SJSA1 (cell line): Measurements from ENCODE around the gene GPX5. TPM values are rescaled to one million over a fixed set of nuclear protein-coding genes. Genes with fewer than 3 reads are reported as not detected.
"Not testable (repeated sequence)": the region's sequence is repeated elsewhere in the genome, so short reads cannot be mapped to it uniquely, and the experiment has no call there.

ENCODE experiments used
- DNase-seq, 2 experiments: peaks; one replicate each; pipeline ENCODE4 v3.0.0-alpha.2; 2015 to 2020; ENCODE audit warnings: low spot score in 2 of 2, low read depth in 1 of 2
- H3K27ac ChIP-seq: fragments of 250-450 bp; sonication (Bioruptor Pico); 2 replicates; pipeline ENCODE4 v1.5.1; 2020; ENCODE audit warnings: mild to moderate bottlenecking, moderate library complexity
- H3K27me3 ChIP-seq: fragments of 250-450 bp; sonication (Bioruptor Pico); replicated peaks from 2 replicates; pipeline ENCODE4 v1.5.1; 2020; ENCODE audit warnings: mild to moderate bottlenecking, moderate library complexity
- H3K36me3 ChIP-seq: fragments of 250-450 bp; sonication (Bioruptor Pico); 2 replicates; pipeline ENCODE4 v1.5.1; 2020; ENCODE audit warnings: mild to moderate bottlenecking
- H3K4me1 ChIP-seq: fragments of 250-450 bp; sonication (Bioruptor Pico); replicated peaks from 2 replicates; pipeline ENCODE4 v1.6.1; 2021; ENCODE audit warnings: mild to moderate bottlenecking
- H3K4me3 ChIP-seq: fragments of 250-450 bp; sonication (Bioruptor Pico); 2 replicates; pipeline ENCODE4 v1.5.1; 2020; ENCODE audit warnings: mild to moderate bottlenecking
- H3K9me3 ChIP-seq: fragments of 250-450 bp; sonication (Bioruptor Pico); replicated peaks from 2 replicates; pipeline ENCODE4 v1.5.1; 2020; ENCODE audit warnings: mild to moderate bottlenecking
- total RNA-seq: library from RNA; depleted of rRNA; stranded (reverse); fragments of >200 nt; shearing (Covaris generic); gene quantifications from 2 replicates; pipeline ENCODE4 v1.2.3, GENCODE V29; 2014

Gene GPX5
- total RNA-seq, 1 experiment from 2014 or later, result not detected

GRCh38 chr6:28497893-28498292 lies 27.8 kb upstream of the GPX5 start:
- DNase-seq, result no peak
- no peaks in the 10 kb centered on the region; the same call in 1 of the 2 replicates for H3K27me3 ChIP-seq
- H3K9me3 ChIP-seq, result no peaks in the 10 kb centered on the region
- no peak overlapping the region for H3K27ac ChIP-seq
- no peak overlapping the region for H3K4me3 ChIP-seq
- no peaks in the 10 kb centered on the region for H3K4me1 ChIP-seq
- no peaks in the 10 kb centered on the region for H3K36me3 ChIP-seq

- Histone ChIP-seq H3K27ac (no peak overlapping the region), H3K4me1 (no peaks in the 10 kb centered on the region), H3K36me3 (no peaks in the 10 kb centered on the region), H3K9me3 (no peaks in the 10 kb centered on the region), H3K4me3 (no peak overlapping the region), H3K27me3 (no peaks in the 10 kb centered on the region; the same call in none of the 2 replicates)
- DNase-seq, result no peak
These were observed 24.4 kb upstream of the GPX5 start for GRCh38 chr6:28501259-28501658.

- H3K9me3 ChIP-seq, H3K27me3 ChIP-seq, H3K36me3 ChIP-seq, DNase-seq, H3K4me1 ChIP-seq, H3K27ac ChIP-seq, H3K4me3 ChIP-seq: not testable (repeated sequence)
These were observed 23.5 kb upstream of the GPX5 start for GRCh38 chr6:28502136-28502535.

- not testable (repeated sequence) for DNase-seq, H3K4me3 ChIP-seq, H3K4me1 ChIP-seq, H3K27ac ChIP-seq, H3K36me3 ChIP-seq, H3K27me3 ChIP-seq, H3K9me3 ChIP-seq
These were observed 22.9 kb upstream of the GPX5 start for GRCh38 chr6:28502709-28503305.

- no peaks in the 10 kb centered on the region for H3K4me1 ChIP-seq
- H3K36me3 ChIP-seq, result no peaks in the 10 kb centered on the region
- 0 out of 2 replicates have a peak, but pooled peaks cover 3% of the 10 kb centered on the region for H3K9me3 ChIP-seq
- no peak overlapping the region for H3K27ac ChIP-seq
- H3K27me3 ChIP-seq, result no peaks in the 10 kb centered on the region; the same call in 1 of the 2 replicates
- no peak overlapping the region for H3K4me3 ChIP-seq
- no peak for DNase-seq
These were observed 19.9 kb upstream of the GPX5 start for GRCh38 chr6:28505733-28506132.

- 0 out of 2 replicates have a peak, but pooled peaks cover 3% of the 10 kb centered on the region for H3K9me3 ChIP-seq
- no peaks in the 10 kb centered on the region for H3K4me1 ChIP-seq
- no peak for DNase-seq
- no peaks in the 10 kb centered on the region for H3K36me3 ChIP-seq
- no peaks in the 10 kb centered on the region; the same call in 1 of the 2 replicates for H3K27me3 ChIP-seq
- no peak overlapping the region for H3K4me3 ChIP-seq
- H3K27ac ChIP-seq, result no peak overlapping the region
These were observed 18.7 kb upstream of the GPX5 start for GRCh38 chr6:28506807-28507475.

- Histone ChIP-seq H3K4me1 (no peaks in the 10 kb centered on the region), H3K27me3 (no peaks in the 10 kb centered on the region), H3K27ac (no peak overlapping the region), H3K36me3 (no peaks in the 10 kb centered on the region), H3K9me3 (0 out of 2 replicates have a peak, but pooled peaks cover 3% of the 10 kb centered on the region), H3K4me3 (no peak overlapping the region)
- no peak for DNase-seq
These were observed 13.9 kb upstream of the GPX5 start for GRCh38 chr6:28511628-28512300.

GRCh38 chr6:28512387-28512786 lies 13.3 kb upstream of the GPX5 start:
- DNase-seq, H3K4me1 ChIP-seq, H3K27me3 ChIP-seq, H3K27ac ChIP-seq, H3K9me3 ChIP-seq, H3K36me3 ChIP-seq, H3K4me3 ChIP-seq: not testable (repeated sequence)

GRCh38 chr6:28515676-28516075 lies 10.0 kb upstream of the GPX5 start, which contains the start of gene GPX6:
GPX6 (minus strand) TSS chr6:28515793; CDS start chr6:28515743, 50 bp downstream.
- Histone ChIP-seq H3K27ac (no peak within 1 kb of the TSS), H3K27me3 (0 out of 2 replicates have a peak, but pooled peaks cover 7% of the 10 kb centered on the region), H3K4me1 (no peaks in the 10 kb centered on the region), H3K4me3 (no peak within 1 kb of the TSS), H3K9me3 (no peaks in the 10 kb centered on the region), H3K36me3 (no peaks in the 10 kb centered on the region)
- DNase-seq, result no peak

GRCh38 chr6:28517964-28518363 lies 7.7 kb upstream of the GPX5 start:
- H3K36me3 ChIP-seq, result no peaks in the 10 kb centered on the region
- H3K27me3 ChIP-seq, result peaks cover 17% of the 10 kb centered on the region
- no peaks in the 10 kb centered on the region for H3K4me1 ChIP-seq
- no peaks in the 10 kb centered on the region for H3K9me3 ChIP-seq
- DNase-seq, result no peak
- H3K4me3 ChIP-seq, result no peak overlapping the region
- no peak overlapping the region for H3K27ac ChIP-seq

GRCh38 chr6:28522594-28523240 lies 3.0 kb upstream of the GPX5 start:
- no peak overlapping the region for H3K4me3 ChIP-seq
- no peaks in the 10 kb centered on the region for H3K36me3 ChIP-seq
- H3K27me3 ChIP-seq, result peaks cover 22% of the 10 kb centered on the region
- no peak overlapping the region for H3K27ac ChIP-seq
- H3K4me1 ChIP-seq, result no peaks in the 10 kb centered on the region
- H3K9me3 ChIP-seq, result no peaks in the 10 kb centered on the region
- no peak for DNase-seq

GRCh38 chr6:28523241-28523622 lies 2.4 kb upstream of the GPX5 start:
- Histone ChIP-seq H3K9me3 (no peaks in the 10 kb centered on the region), H3K27ac (no peak overlapping the region), H3K36me3 (no peaks in the 10 kb centered on the region), H3K4me1 (no peaks in the 10 kb centered on the region), H3K4me3 (no peak overlapping the region), H3K27me3 (peaks cover 22% of the 10 kb centered on the region)
- no peak for DNase-seq

GRCh38 chr6:28530777-28531176 lies 5.1 kb downstream of the GPX5 start:
- H3K27ac ChIP-seq, result no peak overlapping the region
- no peak overlapping the region for H3K4me3 ChIP-seq
- DNase-seq, result no peak
- H3K4me1 ChIP-seq, result no peaks in the 10 kb centered on the region
- H3K9me3 ChIP-seq, result no peaks in the 10 kb centered on the region
- no peaks in the 10 kb centered on the region for H3K36me3 ChIP-seq
- no peaks in the 10 kb centered on the region for H3K27me3 ChIP-seq
